BE2C (cell line): Measurements from ENCODE around the gene INPP4A.

Source experiments
- DNase-seq: peaks from one replicate; pipeline ENCODE4 v3.0.0-alpha.2; 2020
- H3K27me3 ChIP-seq: fragments of 250-450 bp; sonication (Bioruptor Pico); 2 replicates; pipeline ENCODE4 v1.5.1; 2020; ENCODE audit warnings: mild to moderate bottlenecking
- H3K36me3 ChIP-seq: fragments of 250-450 bp; sonication (Bioruptor Pico); 2 replicates; pipeline ENCODE4 v1.5.1; 2020; ENCODE audit warnings: mild to moderate bottlenecking
- H3K4me1 ChIP-seq: fragments of 250-450 bp; sonication (Bioruptor Pico); 2 replicates; pipeline ENCODE4 v1.5.1; 2020
- H3K4me3 ChIP-seq: 2 replicates; pipeline ENCODE4 v1.5.1; 2011; ENCODE audit warnings: low read depth, low read length
- H3K9me3 ChIP-seq: fragments of 250-450 bp; sonication (Bioruptor Pico); 2 replicates; pipeline ENCODE4 v1.5.1; 2020
- TF ChIP-seq, protein P1 (sequence below): IDR thresholded peaks from 2 replicates; pipeline ENCODE4 v1.5.1; 2012; ENCODE audit warnings: mild to moderate bottlenecking, low read depth, low read length

INPP4A gene

GRCh38 chr2:98573426-98573825, 128.8 kb downstream of the INPP4A start:
- no peaks in the 10 kb centered on the region for H3K9me3 ChIP-seq
- TF ChIP-seq, protein P1, sequence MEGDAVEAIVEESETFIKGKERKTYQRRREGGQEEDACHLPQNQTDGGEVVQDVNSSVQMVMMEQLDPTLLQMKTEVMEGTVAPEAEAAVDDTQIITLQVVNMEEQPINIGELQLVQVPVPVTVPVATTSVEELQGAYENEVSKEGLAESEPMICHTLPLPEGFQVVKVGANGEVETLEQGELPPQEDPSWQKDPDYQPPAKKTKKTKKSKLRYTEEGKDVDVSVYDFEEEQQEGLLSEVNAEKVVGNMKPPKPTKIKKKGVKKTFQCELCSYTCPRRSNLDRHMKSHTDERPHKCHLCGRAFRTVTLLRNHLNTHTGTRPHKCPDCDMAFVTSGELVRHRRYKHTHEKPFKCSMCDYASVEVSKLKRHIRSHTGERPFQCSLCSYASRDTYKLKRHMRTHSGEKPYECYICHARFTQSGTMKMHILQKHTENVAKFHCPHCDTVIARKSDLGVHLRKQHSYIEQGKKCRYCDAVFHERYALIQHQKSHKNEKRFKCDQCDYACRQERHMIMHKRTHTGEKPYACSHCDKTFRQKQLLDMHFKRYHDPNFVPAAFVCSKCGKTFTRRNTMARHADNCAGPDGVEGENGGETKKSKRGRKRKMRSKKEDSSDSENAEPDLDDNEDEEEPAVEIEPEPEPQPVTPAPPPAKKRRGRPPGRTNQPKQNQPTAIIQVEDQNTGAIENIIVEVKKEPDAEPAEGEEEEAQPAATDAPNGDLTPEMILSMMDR: no peak
- no peak for DNase-seq
- H3K4me1 ChIP-seq: no peaks in the 10 kb centered on the region
- no peak overlapping the region for H3K4me3 ChIP-seq
- H3K27me3 ChIP-seq: no peaks in the 10 kb centered on the region
- H3K36me3 ChIP-seq: no peaks in the 10 kb centered on the region

DNA sequence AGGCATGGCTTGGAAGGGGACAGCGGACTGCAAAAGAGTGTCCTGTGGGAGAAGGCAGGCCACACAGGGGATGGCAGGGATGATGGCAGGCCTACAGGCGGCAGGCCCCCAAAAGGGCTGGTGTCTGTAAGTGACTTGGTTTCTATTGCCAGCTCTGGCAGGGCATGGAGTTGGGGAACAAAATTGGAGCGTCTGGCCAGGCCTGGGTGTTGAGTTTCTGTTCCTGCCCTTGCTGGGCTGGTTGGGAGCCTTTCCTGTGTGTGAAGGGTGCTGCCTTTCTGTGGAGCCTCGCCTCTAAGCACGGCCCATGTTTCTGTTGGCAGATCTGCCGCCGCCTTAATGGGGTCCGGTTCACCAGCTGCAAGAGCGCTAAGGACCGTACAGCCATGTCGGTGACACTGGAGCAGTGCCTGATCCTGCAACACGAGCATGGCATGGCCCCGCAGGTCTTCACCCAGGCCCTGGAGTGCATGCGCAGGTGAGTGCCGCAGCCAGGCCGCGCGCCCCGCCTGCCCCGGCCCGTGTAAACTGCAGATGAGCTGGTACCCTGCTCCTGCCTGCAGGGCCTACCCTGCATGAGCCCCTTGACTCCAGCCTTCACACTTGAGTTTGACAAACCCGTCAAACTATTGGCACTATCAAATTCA, 132.1 kb downstream of the INPP4A start:
- TF ChIP-seq, protein P1: no peak
- no peak overlapping the region for H3K4me3 ChIP-seq
- H3K9me3 ChIP-seq: no peaks in the 10 kb centered on the region
- no peak for DNase-seq
- H3K36me3 ChIP-seq: no peaks in the 10 kb centered on the region
- H3K27me3 ChIP-seq: no peaks in the 10 kb centered on the region
- no peaks in the 10 kb centered on the region for H3K4me1 ChIP-seq

DNA sequence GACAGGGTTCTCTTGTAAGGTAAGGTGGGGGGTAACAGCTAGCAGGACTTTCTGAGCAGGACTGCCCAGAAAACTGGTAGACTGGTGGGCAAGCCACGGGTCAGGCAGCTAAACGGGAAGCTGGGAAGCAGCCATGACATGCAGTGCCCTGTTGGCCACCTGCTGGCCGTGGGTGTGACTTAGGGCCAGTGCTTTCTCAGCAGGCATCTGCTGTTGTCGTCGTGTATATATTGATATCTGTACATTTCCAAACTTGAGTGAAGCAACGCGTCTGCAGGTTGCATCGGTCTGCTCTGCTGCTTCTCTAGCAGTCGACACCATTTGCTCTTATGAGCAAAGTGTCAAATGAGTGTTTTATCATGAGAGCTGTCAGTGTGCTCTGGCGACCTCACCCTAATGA, 132.7 kb downstream of the INPP4A start:
- TF ChIP-seq, protein P1: peak; percentile 23; the same call in 1 of the 2 replicates
- Histone ChIP-seq H3K36me3 (no peaks in the 10 kb centered on the region), H3K4me1 (no peaks in the 10 kb centered on the region), H3K27me3 (no peaks in the 10 kb centered on the region), H3K4me3 (no peak overlapping the region), H3K9me3 (no peaks in the 10 kb centered on the region)
- no peak for DNase-seq

- Histone ChIP-seq H3K27me3 (no peaks in the 10 kb centered on the region), H3K4me1 (no peaks in the 10 kb centered on the region), H3K9me3 (no peaks in the 10 kb centered on the region), H3K36me3 (no peaks in the 10 kb centered on the region), H3K4me3 (no peak overlapping the region)
- TF ChIP-seq, protein P1: no peak
- no peak for DNase-seq
Observed at GRCh38 chr2:98578231-98578630, 133.6 kb downstream of the INPP4A start.

GRCh38 chr2:98579926-98580325, 135.3 kb downstream of the INPP4A start:
- H3K36me3 ChIP-seq: no peaks in the 10 kb centered on the region
- H3K27me3 ChIP-seq: no peaks in the 10 kb centered on the region
- no peaks in the 10 kb centered on the region for H3K4me1 ChIP-seq
- TF ChIP-seq, protein P1: no peak
- DNase-seq: no peak
- H3K4me3 ChIP-seq: no peak overlapping the region
- no peaks in the 10 kb centered on the region for H3K9me3 ChIP-seq

- Histone ChIP-seq H3K9me3 (no peaks in the 10 kb centered on the region), H3K27me3 (no peaks in the 10 kb centered on the region), H3K4me1 (no peaks in the 10 kb centered on the region), H3K36me3 (no peaks in the 10 kb centered on the region), H3K4me3 (no peak overlapping the region)
- TF ChIP-seq, protein P1: no peak
- no peak for DNase-seq
Observed at GRCh38 chr2:98580656-98581284, 136.1 kb downstream of the INPP4A start.
